ENCODE data around the gene CNST.
"Not testable (repeated sequence)": the region's sequence is repeated elsewhere in the genome, so short reads cannot be mapped to it uniquely, and the experiment has no call there.

The CNST gene

GRCh38 chr1:246629030-246629429 is 62.8 kb downstream of the CNST start:
- no peak for DNase-seq

DNA sequence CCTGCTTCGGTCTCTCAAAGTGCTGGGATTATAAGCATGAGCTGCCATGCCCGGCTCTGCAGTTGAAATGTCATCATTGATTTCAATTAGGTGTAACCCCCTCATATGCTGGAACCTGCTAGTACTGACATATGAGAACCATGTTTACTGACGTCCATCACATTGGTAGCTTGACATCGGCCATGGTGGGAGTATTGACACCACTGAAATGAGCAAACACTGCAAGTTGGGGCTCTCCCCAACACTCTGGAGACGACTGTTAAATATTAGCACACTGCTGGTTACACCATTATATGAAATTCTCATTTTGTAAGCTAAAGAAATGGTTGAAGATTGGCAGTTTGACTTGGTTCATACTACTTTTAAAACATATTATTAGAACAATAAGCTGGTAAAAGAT is 63.7 kb downstream of the CNST start:
- DNase-seq = no peak

DNA sequence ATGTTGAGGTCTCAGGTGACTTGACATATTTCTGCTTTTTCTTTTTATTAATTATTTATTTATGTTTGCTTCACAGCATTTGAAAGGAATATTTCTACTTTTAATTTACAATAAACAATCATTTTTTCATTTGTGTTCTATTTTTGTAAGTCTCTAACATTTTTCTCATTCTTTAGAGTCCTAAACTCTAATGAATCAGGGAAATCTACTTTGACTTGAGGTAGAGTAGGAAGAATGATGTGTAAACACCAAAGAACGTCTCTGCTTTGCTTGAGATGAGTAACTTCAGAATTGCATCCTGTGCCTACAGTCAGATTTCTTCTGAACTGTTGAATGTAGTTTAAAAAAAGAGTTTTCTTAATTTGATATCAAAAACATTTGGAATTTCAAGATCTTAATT is 65.2 kb downstream of the CNST start:
- DNase-seq = no peak

GRCh38 chr1:246632281-246633168 is 66.3 kb downstream of the CNST start:
- no peak for DNase-seq

DNA sequence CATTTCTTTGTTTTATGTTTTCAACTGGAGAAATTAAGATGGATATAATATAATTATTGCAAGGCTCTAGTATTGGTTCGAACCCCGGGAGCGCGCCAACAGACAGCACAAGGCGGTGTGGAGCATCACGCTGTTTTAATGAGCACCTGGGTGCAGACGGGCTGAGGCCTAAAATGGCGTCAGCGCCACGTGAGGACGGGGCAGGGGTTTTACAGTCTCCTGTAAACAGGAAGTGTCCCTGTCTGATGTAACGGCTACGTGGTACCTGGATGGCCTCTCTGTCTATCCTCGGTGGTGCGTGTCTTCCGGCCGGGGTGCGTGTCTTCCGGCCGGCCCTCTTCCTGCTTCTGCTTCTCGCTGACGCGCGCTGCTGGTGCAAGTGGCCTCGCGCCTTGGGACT is 68.4 kb downstream of the CNST start:
- DNase-seq = not testable (repeated sequence)

DNA sequence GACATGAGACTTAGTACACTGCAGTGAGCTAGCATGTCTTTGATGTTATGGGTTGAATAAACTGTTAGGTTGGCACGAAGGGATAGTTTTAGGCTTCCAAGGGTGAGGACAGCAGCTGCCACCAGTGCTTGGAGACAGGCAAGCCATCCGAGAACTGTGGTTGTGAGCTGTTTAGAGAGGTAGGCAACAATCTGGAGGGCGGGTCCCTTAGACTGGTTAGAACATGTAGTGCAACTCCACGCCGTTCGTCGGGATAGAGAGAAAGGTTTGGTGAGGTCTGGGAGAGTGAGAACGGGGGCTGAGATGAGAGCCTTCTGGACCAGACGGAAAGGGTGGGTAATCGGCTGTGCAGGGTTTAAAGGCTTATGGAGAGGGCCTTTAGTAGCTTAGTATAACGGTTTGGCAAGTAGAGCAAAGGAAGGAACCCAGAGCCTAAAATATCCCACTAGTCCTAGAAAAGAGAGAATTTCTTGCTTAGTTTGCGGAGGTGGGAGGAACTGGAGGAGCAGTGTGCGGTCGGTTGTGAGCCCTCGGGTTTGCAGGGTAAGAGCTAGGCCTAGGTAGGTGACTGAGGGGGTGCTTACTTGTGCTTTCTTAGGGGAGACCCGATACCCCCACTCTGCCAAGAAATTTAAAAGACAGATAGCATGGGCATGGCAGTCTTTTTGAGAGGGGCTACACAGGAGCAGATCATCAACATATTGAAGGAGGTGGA is 72.8 kb downstream of the CNST start:
- no peak for DNase-seq

DNA sequence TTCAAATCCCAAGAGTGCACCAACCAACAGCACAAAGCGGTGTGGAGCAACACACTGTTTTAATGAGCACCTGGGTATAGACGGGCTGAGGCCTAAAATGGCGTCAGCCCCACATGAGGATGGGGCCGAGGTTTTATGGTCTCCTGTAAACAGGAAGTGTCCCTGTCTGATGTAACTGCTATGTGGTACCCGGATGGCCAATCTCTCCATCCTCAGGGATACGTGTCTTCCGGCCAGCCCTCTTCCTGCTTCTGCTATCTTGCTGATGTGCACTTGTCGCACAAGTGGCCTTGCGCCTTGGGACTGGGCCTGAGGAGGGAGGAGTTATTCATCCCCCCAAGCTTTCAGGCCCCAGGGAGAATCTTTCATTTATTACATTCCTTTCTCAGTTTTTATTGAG is 73.5 kb downstream of the CNST start:
- DNase-seq = no peak

- no peak for DNase-seq
Measured at GRCh38 chr1:246640747-246641146, 74.5 kb downstream of the CNST start.

DNA sequence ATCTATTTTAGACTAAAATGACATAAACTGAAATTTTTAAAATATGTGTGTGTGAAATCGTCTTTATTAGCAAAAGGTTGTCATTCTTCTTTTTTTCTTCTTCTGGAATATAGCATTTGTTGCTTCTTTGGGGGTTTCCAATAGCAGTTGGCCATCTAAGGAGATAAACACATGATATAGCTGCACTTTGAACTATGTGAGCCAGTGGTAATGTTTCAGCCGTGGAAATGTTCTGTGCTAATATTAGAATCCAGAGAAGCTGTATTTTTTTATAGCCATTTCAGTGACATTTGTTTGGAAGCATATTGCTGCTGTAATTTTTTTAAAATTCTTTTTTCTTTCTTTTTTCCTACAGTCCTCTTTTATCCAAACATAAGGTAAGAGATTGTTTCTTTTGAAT is 75.1 kb downstream of the CNST start:
- no peak for DNase-seq

DNA sequence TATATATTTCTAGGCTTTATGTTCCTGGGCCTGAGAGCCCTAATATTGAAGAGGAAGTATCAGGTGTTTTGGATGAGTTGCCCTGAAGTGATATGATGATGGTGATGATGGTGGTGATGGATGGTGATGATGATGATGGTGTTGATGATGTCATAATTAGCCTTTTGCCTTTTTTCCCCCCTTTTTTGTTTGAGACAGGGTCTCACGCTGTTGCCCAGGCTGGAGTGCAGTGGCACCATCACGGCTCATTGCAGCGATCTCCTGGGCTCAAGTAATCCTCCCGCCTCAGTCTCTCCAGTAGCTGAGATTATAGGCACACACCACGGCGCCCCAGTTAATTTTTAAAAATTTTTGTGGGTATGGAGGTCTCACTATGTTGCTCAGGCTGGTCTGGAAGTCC is 76.5 kb downstream of the CNST start:
- no peak for DNase-seq

DNA sequence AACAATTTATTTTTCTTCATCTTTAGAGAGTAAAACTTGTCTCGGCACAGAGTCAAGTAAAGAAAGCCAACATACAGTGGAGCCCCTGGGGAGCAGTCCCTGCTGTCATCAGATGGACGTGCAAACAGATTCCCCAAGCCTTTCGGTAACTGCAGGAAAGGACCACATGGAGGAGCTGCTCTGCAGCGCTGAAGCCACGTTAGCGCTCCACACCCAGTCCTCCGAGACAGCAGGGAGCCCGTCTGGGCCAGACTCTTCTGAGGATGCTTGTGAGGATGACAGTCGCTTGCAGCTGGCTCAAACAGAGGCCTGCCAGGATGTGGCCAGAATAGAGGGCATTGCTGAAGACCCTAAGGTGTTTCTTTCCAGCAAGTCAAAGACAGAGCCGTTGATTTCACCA is 80.9 kb downstream of the CNST start:
- no peak for DNase-seq

DNA sequence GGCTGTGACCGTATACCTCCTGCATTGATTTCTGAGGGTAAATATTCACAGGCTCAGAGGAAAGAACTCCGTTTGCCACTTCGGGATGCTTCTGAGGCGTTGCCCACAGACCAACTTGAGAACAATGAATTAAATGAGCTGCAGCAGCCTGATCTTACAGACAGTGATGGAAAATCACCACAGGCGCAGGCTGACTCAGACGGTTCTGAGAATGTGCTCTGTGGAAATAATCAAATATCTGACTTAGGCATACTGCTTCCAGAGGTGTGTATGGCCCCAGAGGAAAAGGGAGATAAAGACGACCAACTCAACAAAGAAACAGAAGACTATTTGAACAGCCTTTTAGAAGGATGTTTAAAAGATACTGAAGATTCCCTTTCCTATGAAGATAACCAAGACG is 81.3 kb downstream of the CNST start:
- no peak for DNase-seq

DNA sequence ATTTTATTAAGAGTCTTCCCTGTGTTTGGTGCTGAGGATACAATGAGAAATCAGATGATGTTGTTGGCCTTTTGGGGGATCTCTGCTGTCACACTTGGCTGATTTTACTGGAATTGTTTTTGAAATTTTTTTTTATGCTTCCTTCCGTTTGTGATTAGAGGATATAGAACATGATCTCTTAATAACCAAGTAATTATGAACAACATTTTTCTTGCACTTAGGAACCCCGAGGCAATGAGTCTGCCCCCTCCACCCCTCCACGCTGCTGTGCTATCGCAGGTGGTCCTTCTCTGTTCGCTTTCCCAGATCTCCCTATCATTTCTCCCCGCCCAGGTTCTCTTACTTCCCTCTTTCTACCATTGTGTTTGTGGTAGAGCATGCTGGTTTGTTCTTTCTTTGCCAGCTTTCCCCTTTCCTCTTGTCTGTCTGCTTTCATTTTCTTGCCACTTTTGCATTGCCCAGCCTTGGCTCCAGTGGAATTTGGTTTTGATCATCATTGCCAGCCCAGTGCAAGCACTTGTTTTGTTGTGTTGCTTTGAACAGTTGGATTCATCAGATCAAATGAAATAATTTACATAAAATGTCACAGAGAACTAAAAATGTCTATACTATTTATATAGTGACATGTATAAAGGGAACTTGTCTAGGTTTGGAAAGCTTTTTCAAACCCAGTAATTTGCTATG is 84.9 kb downstream of the CNST start:
- DNase-seq = no peak

DNA sequence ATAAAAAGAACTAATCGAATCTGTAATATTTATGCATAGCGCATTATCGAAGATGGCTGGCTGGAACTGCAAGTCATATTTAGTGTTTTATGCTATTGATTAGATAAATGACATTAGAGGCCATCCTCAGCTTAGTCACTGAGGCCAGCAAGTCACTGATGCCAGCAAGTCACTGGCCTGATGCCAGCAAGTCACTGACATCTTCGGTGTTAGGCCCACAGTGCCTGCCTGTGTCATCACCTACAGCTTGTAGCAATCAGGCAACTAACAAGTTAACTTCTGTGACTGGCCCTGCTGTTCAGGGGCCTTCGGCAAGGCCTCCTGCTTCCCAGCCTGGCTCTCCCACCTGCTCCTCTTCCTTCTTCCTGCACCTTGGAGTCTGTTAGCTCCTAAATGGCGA is 92.3 kb downstream of the CNST start:
- no peak for DNase-seq

DNA sequence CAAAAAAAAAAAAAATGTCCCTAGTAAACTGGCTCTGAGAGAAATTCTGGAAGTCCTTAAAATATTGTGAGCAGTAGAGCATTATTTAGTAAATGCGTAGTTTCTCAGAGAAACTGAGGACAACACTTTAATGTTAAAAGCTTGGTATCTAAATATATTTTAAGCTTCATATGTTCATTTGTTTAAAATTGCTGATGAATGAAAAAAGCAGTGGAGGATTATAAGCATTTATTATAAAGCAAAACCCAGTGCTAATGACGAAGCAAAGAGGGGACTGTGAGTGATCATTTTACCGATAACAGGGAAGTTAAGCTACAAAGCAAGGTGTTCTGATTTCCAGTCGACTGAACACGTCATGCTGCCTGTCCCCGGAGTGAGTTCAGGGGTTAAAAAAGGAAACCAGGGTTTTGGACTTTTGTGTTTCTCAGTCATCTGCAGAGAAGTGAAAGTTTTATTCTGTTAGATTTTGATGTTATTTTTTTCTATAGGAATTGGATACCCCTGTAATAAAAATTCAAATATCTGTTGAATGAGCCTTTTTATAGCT is 93.4 kb downstream of the CNST start:
- DNase-seq = no peak

GRCh38 chr1:246661451-246661850 is 95.2 kb downstream of the CNST start:
- no peak for DNase-seq

DNA sequence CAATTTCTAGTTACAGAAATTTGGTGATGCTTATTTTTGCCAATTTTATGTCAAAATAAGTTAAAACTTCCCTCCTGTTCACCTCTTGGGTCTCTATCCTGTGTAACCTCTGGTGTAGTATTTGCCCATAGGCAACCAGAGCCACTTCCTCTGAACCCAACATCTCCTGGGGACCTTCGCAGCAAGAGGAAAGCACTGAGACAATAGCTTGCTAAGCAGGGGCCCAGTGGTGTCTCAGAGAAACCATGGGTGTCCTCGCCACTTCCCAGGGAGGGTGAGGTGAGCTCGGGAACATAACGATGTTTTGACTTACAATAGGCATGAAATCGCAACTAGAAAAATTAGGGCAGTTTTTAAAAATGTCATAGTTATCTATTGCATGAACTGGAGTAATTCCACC is 101.5 kb downstream of the CNST start:
- no peak for DNase-seq

- no peak for DNase-seq
Measured at GRCh38 chr1:246669659-246670058, 103.4 kb downstream of the CNST start.

DNA sequence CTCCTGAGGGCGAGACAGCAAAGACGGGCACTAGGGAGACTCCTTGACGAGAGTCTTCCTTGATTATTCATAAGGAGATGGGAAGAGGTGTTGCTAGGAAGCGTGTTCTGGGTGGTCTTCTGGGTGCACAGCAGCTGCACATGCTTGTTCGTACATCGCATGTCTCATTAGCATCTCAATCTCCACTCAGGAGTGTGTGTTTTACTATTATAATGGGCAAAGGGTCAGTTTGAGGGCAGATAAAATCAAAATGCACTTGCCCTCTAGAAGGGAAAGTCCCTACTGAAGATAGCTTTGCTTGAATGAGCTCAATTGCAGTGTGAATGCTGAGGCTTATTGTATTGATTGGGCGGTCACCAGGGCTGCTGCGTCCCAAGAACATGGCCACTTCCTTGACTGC is 107.8 kb downstream of the CNST start:
- DNase-seq = no peak

DNA sequence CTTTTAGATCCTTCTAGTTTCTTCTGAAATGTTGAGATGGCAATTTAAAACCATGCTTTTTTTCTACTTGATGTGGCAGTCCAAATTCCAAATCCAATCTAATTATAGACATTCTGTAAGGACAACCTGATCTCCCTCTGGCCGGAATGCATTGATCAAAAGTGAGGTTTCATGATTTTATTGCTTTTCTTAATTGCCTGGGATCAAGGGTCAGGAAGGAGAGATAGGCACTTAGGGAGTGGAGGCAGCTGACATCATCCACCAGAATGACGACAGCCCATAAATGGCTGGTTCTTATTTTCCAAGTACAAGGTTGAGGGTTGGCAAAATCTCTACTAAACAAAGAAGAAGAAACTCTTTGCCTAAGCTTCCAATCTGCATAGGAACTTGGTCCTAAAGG is 111.6 kb downstream of the CNST start:
- no peak for DNase-seq

DNA sequence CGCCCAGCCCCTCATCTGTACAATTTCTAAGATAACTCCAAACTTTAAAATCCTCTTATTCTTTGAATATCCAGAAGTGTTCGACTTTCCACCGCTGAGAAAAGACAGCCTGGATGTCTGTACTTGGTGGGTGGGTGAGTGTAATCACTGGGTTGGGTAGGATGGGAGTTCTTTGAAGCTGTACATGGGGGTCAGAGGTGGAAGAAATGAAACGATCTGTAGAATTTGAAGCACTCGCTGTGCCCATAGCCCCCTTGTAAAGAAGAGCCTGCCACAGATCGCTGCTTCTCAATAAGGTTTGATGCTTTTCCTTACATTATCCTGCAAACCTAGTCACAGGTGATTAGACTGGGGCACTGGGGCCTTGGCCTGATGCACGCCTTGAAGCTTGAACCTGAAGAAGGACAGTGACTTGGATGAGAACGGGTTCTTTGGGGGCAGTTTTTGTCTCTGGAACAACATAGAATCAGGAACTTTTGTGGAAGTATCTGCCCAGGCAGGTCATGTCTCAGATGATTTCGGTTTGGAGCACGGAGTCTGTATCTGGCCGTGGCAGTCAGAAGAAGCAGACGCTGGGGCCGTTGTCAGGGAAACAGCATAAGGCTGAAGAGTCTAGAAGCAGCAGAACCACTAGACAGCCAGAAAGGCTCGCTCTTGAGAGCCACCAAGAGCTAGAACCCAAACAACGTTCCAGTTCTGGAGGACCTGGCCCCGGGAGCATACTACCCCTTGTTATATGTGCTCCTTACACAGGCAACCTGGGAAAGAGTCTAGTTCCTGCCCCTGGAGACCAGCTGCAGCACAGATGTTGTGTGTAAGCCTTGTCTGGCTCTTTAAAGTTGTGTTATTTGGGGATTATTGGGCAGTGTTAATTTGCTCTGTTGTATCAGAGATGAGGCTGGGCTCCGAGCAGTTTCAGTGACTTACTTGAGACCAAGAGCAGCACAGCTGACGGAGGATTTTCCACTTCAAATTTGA is 112.8 kb downstream of the CNST start:
- no peak for DNase-seq

DNA sequence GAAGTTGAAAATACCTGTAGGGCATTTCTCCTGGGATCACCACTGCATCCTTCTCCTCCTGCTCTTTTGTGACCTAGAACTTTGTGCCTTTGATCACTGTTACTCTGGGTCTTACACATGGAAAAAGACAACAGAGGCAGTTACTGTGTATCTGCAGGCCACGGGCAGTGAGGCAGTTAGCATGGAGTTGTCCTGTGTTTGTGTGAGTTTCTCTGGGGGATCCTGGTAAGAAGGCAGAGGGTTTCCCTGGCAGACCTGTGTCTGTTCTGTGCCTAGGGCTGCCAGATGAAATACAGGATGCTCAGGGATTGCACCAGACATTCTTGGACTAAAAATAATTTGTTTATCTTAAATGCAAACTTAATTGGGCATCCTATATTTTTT is 113.5 kb downstream of the CNST start:
- DNase-seq = no peak
